Tongue (tissue), 2 donors: ENCODE results near the gene HOMER3. TPM values are rescaled to one million over a fixed set of nuclear protein-coding genes. Genes with fewer than 3 reads are reported as not detected.
"Not testable (repeated sequence)": the region's sequence is repeated elsewhere in the genome, so short reads cannot be mapped to it uniquely, and the experiment has no call there.

Experiments
- DNase-seq: peaks from one replicate; pipeline ENCODE4 v3.0.0-alpha.2; 2015
- total RNA-seq: library from RNA; depleted of rRNA; stranded (reverse); fragments of >200 nt; gene quantifications from one replicate; pipeline ENCODE4 v1.2.3, GENCODE V29; 2014

The HOMER3 gene
- total RNA-seq, 1 donor from 2014 or later, result 30.1 TPM

GRCh38 chr19:18922228-18922985 is 18.6 kb downstream of the HOMER3 start:
- no peak for DNase-seq

- no peak for DNase-seq
These were observed 19.4 kb downstream of the HOMER3 start for GRCh38 chr19:18921593-18921992.

GRCh38 chr19:18920400-18920799 is 20.6 kb downstream of the HOMER3 start:
- DNase-seq, result no peak

- no peak for DNase-seq
These were observed 21.2 kb downstream of the HOMER3 start for GRCh38 chr19:18919900-18920214.

- DNase-seq, result peak; percentile 100
These were observed 21.7 kb downstream of the HOMER3 start, which contains the start of the genes COPE and DDX49 for GRCh38 chr19:18919086-18919899. Gene COPE, minus strand, starts transcription at chr19:18919387. Its CDS starts 39 bp downstream, at chr19:18919348. Gene DDX49, plus strand, starts transcription at chr19:18919715. Its CDS starts 27 bp downstream, at chr19:18919742.

GRCh38 chr19:18917593-18917992 is 23.4 kb downstream of the HOMER3 start:
- DNase-seq, result not testable (repeated sequence)

- DNase-seq, result peak; percentile 72
These were observed 25.4 kb downstream of the HOMER3 start for GRCh38 chr19:18915639-18916038.

- DNase-seq, result no peak
These were observed 27.6 kb downstream of the HOMER3 start for GRCh38 chr19:18913466-18913865.

GRCh38 chr19:18912933-18913332 is 28.1 kb downstream of the HOMER3 start:
- no peak for DNase-seq

GRCh38 chr19:18910801-18911436 is 30.1 kb downstream of the HOMER3 start:
- no peak for DNase-seq

- DNase-seq, result no peak
These were observed 31.0 kb downstream of the HOMER3 start for GRCh38 chr19:18910010-18910409.

GRCh38 chr19:18908917-18909619 is 31.9 kb downstream of the HOMER3 start:
- DNase-seq, result no peak

GRCh38 chr19:18906605-18907519 is 34.2 kb downstream of the HOMER3 start:
- DNase-seq, result no peak

GRCh38 chr19:18905513-18906236 is 35.3 kb downstream of the HOMER3 start:
- no peak for DNase-seq

GRCh38 chr19:18905058-18905456 is 36.0 kb downstream of the HOMER3 start:
- DNase-seq, result no peak

- DNase-seq, result no peak
These were observed 36.5 kb downstream of the HOMER3 start for GRCh38 chr19:18904334-18905057.

- no peak for DNase-seq
These were observed 37.6 kb downstream of the HOMER3 start for GRCh38 chr19:18903156-18904037.

GRCh38 chr19:18902519-18902918 is 38.5 kb downstream of the HOMER3 start:
- DNase-seq, result not testable (repeated sequence)

- DNase-seq, result no peak
These were observed 39.5 kb downstream of the HOMER3 start for GRCh38 chr19:18901491-18901890.
